GM19239 (cell line): ENCODE results near the gene CLMN.

Source experiments
- DNase-seq: peaks from one replicate; pipeline ENCODE4 v3.0.0; 2011; ENCODE audit warnings: low spot score; ENCODE audit not compliant: insufficient read length
- FAIRE-seq: peaks from 2 replicates; lab custom pipeline; 2011; peaks lifted over from hg19 to GRCh38; lab: Jason Lieb, UNC

CLMN gene

DNA sequence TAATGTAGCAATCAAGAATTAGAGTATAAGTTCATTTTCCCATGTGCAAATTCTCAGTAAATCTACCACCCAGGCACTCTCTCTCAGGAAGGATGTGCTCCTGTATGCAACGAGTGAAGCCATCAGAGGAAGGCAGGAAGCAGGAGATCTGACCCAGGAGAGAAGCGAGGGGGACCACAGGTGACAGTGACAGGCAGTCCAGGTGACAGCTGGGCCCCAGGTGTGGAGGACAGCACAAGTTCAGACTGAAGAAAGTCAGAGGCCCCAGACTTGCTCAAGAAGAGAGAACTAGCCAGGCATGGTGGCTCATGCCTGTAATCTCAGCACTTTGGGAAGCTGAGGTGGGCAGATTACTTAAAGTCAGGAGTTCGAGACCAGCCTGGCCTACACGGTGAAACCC lies 13.8 kb downstream of the CLMN start:
- no peak for FAIRE-seq
- no peak for DNase-seq

DNA sequence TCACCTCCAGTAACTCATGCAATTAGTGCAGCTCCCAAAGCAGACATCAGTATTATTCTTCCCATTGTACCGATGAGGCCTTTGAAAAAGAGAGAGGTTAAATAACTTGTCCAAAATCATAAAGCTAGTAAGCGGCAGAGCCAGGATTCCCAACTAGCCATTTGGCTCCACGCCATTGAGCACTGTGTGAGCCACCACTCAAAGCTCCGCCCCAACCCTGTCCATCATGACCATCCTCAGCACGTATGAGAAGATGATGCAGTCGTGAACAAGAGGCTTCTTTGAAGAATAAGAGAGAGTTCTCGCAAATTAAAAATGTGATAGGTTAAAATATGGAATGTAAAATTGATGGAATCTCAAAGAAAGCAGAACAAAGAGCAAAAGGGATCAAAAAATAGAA lies 14.6 kb downstream of the CLMN start:
- FAIRE-seq = no peak
- DNase-seq = no peak

DNA sequence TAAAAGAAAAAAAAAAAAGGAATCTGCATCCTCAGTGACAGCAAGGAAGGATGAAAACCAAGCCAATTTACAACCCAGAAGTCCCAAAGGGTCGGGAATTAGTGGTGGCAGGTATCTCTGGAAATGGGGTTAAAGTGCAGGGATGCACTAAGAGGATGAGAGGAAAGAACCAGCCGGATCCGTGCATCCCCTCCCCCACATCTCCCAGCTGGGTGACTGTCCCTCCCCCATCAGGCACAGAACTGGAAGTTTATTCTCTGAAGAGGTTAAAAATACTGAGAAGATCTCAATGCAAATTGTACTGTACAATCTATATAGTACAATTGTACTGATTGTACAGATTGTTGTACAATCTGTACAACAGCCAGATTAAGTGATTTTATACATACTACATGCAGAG lies 15.4 kb downstream of the CLMN start:
- FAIRE-seq (no peak), DNase-seq (no peak)

- FAIRE-seq (no peak), DNase-seq (no peak)
These were observed 16.2 kb downstream of the CLMN start for GRCh38 chr14:95303552-95303951.

DNA sequence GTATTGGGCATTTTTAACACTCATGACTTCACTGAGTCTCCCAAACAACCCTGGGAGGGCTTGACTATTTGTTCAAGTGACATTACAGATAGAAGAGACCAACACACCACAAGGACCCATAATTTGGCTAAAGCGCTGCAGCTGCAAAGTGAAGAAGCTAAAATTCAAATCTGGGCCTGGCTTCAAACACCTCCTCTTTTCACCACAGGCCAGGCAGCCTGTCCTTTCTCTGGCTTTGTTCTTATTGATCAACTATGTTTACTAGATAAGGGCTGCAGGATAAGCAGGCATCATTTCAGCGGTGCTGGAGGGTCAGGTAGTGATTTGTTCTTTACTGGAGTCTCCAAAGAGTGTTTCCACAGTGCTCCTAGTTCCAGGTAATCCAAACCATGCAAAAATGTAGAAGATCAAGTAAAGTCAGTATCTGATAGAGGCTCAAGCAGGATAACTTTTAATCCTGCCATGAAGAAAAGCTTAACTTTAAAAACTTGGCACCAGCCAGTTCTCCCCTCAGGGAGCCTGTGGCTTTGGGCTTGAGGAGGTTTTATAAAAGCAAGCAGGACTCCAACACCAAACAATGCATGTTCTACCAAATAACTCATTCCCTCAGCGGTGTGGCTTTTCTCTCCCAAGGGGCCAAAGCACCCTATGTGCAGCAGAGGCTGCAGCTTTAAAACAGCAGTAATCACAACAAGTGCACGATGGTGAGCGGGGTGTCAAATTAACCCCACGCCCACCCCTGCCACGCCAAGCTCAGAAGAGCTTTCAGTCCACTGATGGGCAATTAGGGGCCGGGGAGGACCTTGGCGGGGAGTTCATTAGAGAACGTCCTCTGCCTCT lies 16.8 kb downstream of the CLMN start:
- DNase-seq (no peak), FAIRE-seq (no peak)

- FAIRE-seq (no peak), DNase-seq (no peak)
These were observed 18.1 kb downstream of the CLMN start for GRCh38 chr14:95301527-95302187.

GRCh38 chr14:95300697-95301526 lies 18.8 kb downstream of the CLMN start:
- no peak for FAIRE-seq

DNA sequence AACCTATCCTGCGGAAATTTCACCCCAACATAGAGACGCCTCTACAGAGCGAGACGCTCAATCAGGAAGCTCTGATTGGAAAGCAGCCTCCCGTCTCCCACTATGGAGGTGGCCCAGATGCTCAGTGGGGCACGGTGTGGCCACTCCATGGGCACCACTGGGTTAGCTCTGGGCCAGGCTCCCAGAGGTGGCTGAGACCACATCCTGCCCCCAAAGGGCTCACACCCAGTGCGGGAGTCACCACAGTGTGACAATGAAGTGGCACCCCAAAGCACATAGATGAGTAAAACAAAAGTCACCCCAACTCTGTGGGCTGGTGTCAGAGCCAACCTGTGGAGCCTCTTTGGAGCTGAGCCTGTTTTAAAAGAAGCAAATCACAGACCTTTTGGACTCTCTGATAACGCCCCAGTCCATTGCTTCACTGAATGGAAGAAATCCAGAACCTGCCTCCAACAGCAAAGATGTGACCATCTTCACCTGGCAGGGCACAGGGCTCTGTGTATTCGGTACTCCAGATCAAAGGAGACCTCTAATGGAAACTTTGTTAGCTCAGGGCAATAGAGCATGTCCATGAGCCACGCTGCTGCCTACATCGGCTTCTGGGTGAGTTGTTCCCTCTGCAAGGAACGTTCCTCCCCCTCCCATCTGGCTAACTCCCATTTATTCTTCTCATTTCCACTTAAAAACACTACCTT lies 19.6 kb downstream of the CLMN start:
- no peak for DNase-seq
- no peak for FAIRE-seq

More at GRCh38 chr14:95300697-95301526, 18.8 kb downstream of the CLMN start:
- DNase-seq = no peak

DNA sequence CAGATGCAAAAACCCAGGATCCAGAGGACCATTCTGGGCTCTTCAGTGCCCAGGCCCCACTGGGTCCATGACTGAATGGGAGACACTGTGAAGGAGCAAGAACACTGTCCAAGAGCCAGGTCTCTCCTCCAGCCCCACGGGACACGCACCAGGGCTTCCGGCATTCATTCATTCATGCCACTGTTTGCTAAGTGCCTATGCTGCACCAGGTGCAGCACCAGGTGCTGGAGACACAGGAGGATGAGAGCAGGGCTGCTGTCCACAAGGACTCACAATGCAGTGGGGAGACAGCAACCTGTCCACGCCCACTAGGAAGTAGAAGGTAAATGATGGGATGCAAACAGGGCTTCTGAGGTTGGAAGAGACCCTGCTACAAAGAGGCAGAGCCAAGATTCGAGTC lies 20.4 kb downstream of the CLMN start:
- DNase-seq (no peak), FAIRE-seq (no peak)

GRCh38 chr14:95297832-95298231 lies 21.9 kb downstream of the CLMN start:
- FAIRE-seq (no peak), DNase-seq (no peak)

DNA sequence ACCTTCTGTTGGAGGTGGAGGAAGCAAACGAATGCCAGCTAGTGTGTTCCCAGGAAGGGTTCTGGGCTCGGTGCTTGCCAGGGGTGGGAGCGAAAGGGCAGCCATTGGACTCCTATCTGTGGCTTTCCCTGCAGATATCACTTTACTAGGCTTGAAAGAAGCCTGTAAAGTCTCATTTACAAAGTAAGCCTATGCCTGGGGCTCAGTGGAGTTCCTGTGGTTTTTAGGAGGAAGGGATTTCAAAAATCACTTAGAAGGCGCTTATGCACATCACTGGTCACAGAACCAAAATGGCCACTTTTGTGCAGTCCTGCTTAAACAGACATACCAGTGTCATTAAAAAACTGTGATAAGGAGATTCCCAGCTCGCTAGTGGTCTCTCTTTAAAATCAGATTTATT lies 22.7 kb downstream of the CLMN start:
- DNase-seq (no peak), FAIRE-seq (no peak)

- FAIRE-seq = no peak
- no peak for DNase-seq
These were observed 23.9 kb downstream of the CLMN start for GRCh38 chr14:95295600-95296376.

DNA sequence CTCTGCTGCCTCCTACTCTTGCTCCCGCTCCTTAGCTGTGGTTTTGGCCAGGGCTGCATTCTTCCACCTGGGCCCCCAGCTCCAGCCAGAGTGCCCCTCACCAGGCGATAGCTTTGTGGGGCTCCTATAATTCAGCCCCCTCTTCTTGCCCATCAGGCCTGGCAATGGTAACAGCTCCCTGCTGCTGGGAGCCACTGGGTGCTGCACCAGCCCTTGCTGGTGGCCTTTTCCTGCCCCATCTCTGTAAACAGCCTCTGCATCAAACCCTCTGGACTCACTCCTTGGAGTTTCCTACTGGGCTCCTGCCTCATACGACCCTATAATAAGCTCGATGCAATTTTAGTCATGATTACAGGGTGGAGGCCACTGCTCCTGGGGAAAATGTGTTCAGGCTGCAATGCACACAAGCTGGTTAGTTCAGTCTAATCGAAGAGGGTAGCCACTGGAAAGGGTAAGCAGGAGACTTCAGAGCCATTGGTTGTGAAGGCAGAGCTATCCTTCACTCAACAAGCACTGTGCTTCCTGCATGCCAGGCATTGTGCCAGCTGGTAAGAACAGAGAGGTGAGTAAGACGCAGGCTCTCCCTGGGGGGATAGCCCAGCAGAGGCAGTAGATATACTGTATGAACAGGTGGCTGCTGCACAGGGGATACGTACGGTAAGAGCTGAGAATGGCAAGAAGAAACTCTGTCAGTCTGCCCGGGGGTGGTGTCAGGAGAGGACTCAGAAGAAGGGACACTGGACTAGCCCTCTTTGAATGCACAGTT lies 24.7 kb downstream of the CLMN start:
- no peak for DNase-seq
- FAIRE-seq = no peak

- FAIRE-seq (no peak), DNase-seq (no peak)
These were observed 25.4 kb downstream of the CLMN start for GRCh38 chr14:95294320-95294719.

DNA sequence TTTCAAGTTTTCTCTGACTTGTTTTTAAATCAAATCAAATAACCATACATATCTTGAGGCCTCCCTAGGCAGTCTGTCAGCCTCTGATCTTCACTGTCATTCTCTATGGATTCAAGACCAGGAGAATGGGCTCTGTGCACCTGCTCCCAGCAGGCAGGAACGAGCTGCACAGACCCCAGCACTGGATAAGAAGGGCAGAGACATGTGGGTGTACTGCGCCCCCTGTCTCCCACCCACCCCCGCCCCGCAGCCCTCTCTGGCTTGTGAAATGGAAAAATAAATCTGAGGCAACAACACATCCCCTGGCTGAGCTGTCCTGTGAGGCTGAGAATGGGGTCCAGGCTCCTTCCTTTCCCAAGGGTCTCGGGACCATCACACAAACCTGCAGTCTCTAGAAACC lies 26.3 kb downstream of the CLMN start:
- DNase-seq = no peak
- FAIRE-seq = no peak

GRCh38 chr14:95292660-95293425 lies 26.9 kb downstream of the CLMN start:
- no peak for DNase-seq
- no peak for FAIRE-seq

DNA sequence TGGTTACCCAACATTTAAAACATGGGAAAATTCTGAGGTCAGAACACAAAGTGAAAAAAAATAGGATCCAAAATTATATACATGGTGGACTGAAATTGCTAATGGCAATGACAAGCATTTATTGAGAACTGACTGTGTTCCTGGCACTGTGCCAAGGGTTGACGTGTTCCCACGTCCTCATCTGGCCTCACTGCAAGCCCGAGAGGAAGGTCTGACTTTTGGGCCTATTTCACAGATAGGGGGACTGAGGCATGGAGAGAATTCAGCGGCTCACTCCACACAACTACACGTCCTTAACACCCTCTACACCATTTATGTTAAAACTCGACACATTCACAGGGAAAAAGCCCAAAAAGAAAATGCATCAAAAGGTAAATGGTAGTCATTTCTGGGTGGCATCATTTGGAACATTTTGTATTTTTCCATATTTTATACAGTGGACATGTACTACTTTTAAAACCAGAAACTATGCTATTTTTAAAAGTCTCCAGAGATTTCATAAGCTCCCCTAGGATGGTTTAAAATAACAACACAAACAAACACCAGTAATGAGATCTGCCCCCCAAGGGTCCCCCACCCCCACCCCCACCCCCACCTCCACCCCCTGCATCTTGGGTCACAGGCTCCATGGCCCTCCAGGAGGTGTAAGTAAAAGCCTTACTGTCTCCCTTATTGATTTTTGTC lies 27.7 kb downstream of the CLMN start:
- no peak for FAIRE-seq
- no peak for DNase-seq
